Measurements from ENCODE around the gene TPP1. TPM values are rescaled to one million over a fixed set of nuclear protein-coding genes. Genes with fewer than 3 reads are reported as not detected.
A peak's percentile ranks its signal among the peaks of the same experiment; 100 is the strongest.

TPP1 gene
- total RNA-seq, 4 donors from 2014 or later = 15.4 to 34.9 (median 27.8) TPM

GRCh38 chr11:6615882-6616585, 3.2 kb downstream of the TPP1 start:
- 91 to 93% methylated on average over 8 to 9 of the region's 9 CpGs for WGBS, 2 donors
- no peak overlapping the region for H3K27ac ChIP-seq
- peaks cover 5 to 34% (median 7%) of the 10 kb centered on the region in 3 donors for H3K36me3 ChIP-seq
- H3K4me3 ChIP-seq = no peak overlapping the region
- H3K4me1 ChIP-seq = peaks cover 21 to 47% (median 35%) of the 10 kb centered on the region in 3 donors
- no peak for DNase-seq
- no peak for TF ChIP-seq POLR2A (IDR thresholded peaks at IDR 0.05)
- no peak for TF ChIP-seq CTCF (IDR thresholded peaks at IDR 0.05)
- no peaks in the 10 kb centered on the region for H3K27me3 ChIP-seq
- H3K9me3 ChIP-seq = no peaks in the 10 kb centered on the region
- intact Hi-C loops (cut with DNase I) = loop anchor here (10.0 kb wide), 1 partner anchor 131 kb away; the partner anchor contains the start of genes ARFIP2 and TIMM10B

GRCh38 chr11:6615046-6615445, 4.2 kb downstream of the TPP1 start:
- H3K4me3 ChIP-seq = no peak overlapping the region
- no peak for TF ChIP-seq POLR2A (IDR thresholded peaks at IDR 0.05)
- TF ChIP-seq CTCF (IDR thresholded peaks at IDR 0.05) = no peak
- peaks cover 26 to 57% (median 40%) of the 10 kb centered on the region in 3 donors for H3K4me1 ChIP-seq
- H3K27ac ChIP-seq = peak overlapping the region in 1 of 4 donors; percentile 38
- DNase-seq = no peak
- H3K27me3 ChIP-seq = no peaks in the 10 kb centered on the region
- intact Hi-C loops (cut with DNase I) = loop anchor here (10.0 kb wide), 1 partner anchor 130 kb away; the partner anchor contains the start of genes ARFIP2 and TIMM10B
- no peaks in the 10 kb centered on the region for H3K9me3 ChIP-seq
- 92 to 100% methylated on average over 5 of the region's 5 CpGs for WGBS, 2 donors
- peaks cover 12 to 43% (median 17%) of the 10 kb centered on the region in 3 donors for H3K36me3 ChIP-seq

GRCh38 chr11:6614446-6614845, 4.8 kb downstream of the TPP1 start:
- H3K4me1 ChIP-seq = peaks cover 26 to 58% (median 35%) of the 10 kb centered on the region in 3 donors
- intact Hi-C loops (cut with DNase I) = loop anchor here (10.0 kb wide), 1 partner anchor 130 kb away; the partner anchor contains the start of genes ARFIP2 and TIMM10B
- H3K36me3 ChIP-seq = peaks cover 17 to 49% (median 23%) of the 10 kb centered on the region in 3 donors
- H3K27me3 ChIP-seq = no peaks in the 10 kb centered on the region
- peak overlapping the region in 1 of 4 donors; percentile 38 for H3K27ac ChIP-seq
- no peak for TF ChIP-seq CTCF (IDR thresholded peaks at IDR 0.05)
- no peak for TF ChIP-seq POLR2A (IDR thresholded peaks at IDR 0.05)
- no peak for DNase-seq
- H3K4me3 ChIP-seq = no peak overlapping the region
- 71 to 100% methylated on average over 1 of the region's 2 CpGs for WGBS, 2 donors
- no peaks in the 10 kb centered on the region for H3K9me3 ChIP-seq

GRCh38 chr11:6613496-6613895, 5.7 kb downstream of the TPP1 start:
- no peak for DNase-seq
- 90% methylated on average over 3 of the region's 3 CpGs for WGBS, 2 donors
- Histone ChIP-seq H3K4me3 (no peak overlapping the region), H3K36me3 (peaks cover 27 to 59% (median 29%) of the 10 kb centered on the region in 3 donors), H3K27me3 (no peaks in the 10 kb centered on the region), H3K27ac (peak overlapping the region; percentile 93 to 99 (median 98)), H3K9me3 (no peaks in the 10 kb centered on the region), H3K4me1 (peaks cover 24 to 62% (median 35%) of the 10 kb centered on the region in 3 donors)
- TF ChIP-seq POLR2A (IDR thresholded peaks at IDR 0.05) (no peak), CTCF (IDR thresholded peaks at IDR 0.05) (no peak)
- intact Hi-C loops (cut with DNase I) = loop anchor here (10.0 kb wide), 1 partner anchor 129 kb away; the partner anchor contains the start of genes ARFIP2 and TIMM10B
